ENCODE results near the gene SEPTIN6.
A peak's percentile ranks its signal among the peaks of the same experiment; 100 is the strongest.
"Not testable (repeated sequence)": the region's sequence is repeated elsewhere in the genome, so short reads cannot be mapped to it uniquely, and the experiment has no call there.

Gene SEPTIN6

DNA sequence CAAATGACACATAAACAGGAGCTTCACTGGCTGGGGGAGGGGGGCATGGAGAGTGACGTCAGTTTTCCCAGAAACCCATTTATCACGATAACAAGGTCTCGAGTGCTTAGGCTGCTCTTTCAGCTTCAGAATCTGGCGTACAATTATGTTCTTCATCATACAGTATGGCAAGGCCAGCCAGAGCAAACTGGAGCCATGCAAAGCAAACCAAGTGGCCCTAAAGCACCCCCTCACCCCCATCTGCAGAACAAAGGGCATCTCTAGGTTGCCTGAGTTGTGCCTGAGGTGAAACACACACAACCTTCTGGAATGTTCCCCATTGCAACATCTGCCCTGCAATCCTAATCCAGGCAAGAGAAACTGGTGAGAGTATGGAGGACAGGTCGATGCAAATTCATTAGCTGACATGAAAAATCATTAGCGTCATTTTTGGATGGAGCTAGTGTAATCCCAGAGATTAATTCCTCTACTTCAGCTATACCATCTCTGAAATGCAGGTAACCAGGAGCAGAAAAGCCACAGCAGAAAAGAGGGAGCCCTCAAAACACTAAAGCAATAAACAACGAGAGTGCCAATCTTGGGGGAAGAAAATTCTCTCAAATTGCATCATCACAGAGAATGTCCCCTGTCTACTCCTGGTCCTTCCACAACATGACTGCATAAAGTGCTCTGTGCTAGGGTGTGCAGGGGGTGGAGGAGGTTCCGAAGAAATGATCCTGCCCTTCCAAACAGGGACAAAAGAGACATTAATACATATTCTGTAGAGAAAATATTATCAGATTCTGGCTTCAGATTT, 1.8 kb downstream of the SEPTIN6 start:
- peak; percentile 64 for DNase-seq

DNA sequence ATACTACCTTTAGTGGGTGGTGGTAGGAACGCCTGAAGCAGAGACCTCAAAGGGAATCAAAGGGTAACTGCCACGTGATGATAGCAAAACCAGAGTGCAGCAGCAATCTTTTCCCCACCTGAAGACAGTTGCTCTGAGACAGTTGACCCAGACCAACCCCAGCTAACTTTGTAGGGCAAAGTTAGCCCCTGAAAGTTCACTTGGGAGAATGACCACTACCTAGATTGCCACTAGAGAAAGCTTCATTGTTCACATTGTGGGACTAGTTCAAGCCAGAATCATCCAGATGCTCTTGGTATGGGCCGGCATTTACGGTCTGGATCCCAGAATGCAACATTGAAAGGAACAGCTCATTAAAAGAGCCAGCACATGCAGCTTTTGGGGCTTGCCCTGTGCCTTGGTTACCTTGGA, 4.1 kb downstream of the SEPTIN6 start:
- DNase-seq = no peak

DNA sequence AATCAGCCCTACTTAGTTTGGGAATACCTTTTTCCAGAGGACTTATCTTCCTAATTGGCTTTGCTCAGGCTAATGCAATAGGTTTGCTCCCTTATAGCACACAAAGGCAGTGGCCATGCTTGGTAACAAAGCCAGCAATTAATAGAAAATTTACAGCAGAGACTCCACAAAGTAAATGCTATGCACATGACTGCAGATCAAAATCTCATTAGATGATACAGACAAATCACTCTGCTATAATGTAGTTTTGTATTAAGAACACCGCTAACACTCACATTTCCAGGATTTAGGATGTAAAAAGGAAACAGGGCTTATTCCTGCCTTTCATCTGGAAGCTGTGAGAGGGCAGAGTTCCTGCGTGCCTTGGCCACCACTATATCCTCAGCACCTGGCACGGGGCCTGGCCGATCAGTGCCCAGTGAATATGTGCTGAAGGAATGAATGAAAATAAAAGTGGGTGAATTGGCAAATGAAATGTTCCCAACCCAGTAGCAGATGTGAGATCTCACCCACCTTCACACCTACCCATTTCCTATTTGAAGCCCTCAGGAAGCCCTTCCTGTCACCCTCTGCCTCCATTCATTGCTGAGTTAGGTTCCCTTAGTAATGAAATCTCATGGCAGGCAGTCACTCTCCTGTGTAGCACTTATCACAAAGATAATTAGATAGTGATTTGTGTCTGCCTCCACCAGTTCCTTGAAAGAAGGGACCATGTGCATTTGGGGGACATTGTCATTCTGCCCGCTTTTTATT, 5.1 kb downstream of the SEPTIN6 start:
- no peak for DNase-seq

DNA sequence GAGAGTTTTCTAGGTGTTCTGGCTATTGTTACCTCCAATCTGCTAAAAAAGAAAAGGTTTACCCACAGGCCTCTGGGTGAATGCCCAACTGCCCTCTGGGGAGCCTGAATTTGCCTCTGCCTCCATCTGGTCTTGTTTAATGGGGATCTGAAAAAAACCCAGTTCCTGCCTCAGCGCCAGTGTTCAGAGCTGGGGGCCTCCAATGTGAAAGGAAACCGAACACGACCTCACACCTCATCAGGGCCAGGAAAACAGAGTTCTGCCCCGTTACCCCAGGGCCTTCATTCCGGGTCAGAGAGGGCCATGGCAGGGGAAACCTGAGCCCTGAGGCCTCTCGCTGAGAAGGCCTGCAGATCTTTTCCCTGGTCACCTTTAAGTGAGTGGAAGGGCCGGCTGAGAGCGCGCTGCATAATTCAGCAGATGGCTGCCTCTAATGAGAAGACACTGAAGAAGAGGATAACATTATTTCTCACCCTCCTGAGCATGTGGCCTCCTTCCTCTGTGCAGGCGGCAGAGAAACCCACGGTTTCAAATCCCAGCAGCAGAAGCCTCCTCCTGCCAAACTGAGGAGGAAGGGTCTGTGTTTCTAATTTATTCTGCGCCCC, 6.8 kb downstream of the SEPTIN6 start:
- DNase-seq = no peak

DNA sequence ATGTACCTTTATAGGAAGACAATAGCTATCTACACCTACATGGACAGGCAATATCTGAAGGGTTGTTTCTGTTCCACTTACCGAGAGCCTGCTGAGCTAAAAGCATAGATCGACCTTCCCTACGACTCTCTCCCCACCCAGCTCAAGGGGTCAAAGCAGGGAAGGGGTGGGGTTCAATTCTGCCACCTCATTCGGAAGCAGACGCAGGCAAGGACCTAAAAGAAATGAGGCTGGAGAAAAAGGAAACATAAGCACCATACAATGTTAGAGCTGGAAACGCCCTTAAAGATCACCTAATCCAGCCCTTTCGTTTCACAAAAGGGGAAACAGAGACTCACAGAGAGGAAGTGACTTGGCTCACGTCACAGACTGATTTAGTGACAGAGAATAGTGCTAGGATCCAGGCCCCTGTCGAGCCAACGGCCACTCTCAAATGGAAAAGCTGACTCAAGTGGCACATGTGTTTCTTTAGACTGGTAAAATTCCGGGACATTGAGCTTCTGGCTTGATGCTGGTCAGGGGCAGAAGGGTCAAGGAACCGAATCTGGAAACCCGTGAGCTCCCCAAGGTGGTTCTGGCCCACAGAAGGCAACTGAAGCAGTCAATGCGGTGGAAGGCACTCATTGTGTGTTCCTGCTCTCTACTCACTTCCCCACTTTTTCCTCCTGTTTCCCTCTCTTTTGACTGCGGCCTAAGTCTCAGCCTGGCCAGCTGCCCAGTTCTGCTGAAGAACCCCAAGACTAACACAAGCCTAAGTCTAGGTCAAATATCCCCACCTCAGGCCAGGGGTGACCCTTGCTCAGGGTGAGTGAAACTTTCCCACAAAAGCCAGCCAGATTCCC, 7.5 kb downstream of the SEPTIN6 start:
- DNase-seq = no peak

DNA sequence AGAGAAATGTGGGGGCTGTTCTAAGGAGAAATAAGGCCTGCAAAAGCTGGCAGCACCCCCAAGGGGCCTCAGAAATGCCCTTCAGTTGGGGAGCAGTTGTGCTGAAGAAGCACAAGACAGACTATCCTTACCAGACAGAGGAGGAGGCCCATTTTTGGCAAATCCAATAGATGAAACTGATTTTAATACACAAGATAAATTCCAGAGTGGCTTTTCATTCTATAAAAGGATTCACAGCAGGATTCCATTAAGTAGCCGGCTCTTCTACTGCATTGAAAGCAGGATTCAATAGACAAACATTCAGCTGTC, 8.1 kb downstream of the SEPTIN6 start:
- no peak for DNase-seq

DNA sequence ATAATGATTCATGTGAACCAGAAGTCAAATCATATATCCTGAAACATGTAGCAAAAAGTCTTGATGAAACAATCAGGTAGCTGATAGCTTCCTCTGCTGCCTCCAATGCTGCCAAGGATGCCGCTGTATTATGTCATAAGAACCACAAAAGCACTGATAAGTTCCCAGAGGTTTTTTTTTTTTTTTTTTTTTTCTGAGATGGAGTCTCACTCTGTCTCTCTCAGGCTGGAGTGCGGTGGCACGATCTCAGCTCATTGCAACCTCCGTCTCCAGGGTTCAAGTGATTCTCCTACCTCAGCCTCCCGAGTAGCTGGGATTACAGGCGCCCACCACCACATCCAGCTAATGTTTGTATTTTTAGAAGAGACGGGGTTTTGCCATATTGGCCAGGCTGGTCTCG, 8.7 kb downstream of the SEPTIN6 start:
- DNase-seq = not testable (repeated sequence)

DNA sequence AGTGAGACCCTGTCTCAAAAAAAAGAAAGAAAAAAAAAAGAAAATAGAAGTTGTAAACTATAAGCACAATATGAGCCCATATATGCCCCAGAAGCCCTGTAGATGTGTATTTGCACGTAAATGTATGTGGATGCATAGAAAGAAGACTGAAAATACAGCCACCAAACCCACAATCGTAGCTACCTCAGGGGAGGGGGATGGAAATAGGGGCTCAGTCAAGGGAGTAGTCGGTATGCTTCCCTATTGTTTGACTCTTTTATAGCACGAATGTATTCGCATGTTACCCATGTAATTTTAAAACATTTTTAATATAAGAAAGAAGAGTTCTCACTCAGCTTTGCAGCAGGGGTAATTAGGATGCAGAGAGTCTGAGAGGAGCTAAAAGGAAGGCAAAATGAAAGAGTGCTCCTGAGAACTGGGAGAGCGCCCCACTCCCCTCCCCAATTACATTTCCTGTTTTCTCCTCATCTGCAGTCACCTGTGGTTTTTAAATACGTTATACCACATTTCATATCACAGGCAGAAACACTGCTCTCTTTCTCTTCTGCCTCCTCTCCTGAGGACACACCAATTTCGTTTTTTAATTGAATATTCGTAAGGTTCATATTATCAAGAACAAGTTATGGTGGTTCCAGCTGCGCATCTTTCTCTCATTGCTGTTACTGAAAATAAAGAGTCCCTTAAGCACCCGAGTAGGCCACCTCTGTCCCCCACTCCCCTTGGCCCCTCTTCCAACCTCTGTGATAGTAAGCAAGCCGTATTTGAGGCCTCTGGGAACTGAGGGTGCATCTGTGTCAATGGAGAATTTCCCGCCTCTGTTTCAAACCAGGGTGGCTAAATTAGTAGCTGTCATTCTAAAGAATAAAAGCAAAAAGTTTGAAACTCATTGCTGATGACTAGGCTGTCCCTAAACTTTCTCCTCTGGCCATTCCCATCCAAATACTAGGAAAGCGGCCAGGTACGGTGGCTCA, 10.7 kb downstream of the SEPTIN6 start:
- DNase-seq = no peak

DNA sequence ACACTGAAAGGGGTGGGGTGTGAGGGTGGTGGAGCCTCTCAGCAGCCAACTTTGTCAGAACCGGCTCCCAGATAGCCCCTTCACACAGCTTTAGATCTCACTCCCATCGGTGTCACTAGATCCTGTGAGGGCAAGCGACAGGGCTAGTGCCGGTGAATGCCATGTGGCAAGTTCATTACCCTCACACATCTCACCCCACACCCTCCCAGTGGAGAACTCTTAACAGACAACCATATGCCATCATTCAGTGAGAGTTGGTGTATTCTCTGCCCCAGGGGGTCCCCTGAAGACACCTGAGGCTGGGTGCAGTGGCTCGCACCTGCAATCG, 15.3 kb downstream of the SEPTIN6 start:
- DNase-seq = no peak

DNA sequence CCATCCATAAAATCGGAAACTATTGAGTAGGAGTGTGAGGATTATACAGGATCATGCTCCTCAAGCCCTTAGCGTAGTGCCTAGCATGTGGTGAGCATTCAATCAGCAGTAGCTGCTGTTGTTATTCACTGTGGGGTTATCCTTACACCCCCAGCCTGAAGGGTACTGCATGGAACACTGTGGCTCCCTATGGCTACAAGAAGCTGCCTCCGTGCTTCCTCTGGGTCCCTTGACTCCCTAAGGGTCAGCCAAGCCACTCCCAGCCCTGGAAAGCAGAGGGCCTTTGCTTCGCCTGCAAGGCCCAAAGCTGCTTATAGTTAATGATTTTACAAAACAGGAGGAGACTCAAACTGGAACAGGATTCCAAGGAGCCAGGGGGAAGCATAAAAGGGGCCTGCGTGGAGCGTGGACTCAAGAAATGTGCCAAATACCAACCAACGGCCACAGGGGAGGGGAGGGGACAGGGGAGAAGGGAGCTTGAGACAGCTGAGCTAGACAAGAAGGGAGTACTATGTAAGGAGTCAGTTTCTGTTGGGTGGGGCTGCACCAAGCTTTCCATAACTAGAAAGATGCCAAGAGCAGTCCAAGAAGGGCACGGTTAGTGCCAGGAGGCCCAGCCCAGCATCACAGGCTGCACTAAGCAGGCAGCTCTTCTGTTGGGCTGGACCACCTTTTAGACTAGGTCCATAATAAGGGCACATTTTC, 15.9 kb downstream of the SEPTIN6 start:
- DNase-seq = no peak

DNA sequence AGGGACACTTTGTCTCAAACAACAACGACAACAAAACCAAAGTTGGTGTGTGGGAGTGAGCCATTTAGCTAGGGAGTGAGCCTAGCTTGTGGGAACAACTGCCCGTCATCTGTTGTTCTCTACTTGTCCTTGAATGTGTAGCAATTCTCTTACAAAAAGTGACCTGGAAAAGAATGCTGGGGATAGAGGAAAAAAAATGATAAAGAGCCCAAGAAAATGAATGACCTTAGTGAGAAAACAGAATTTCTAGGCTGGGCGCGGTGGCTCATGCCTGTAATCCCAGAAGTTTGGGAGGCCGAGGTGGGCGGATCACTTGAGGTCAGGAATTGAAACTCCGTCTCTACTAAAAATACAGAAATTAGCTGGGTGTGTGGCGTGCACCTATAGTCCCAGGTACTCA, 19.6 kb downstream of the SEPTIN6 start:
- DNase-seq = no peak

DNA sequence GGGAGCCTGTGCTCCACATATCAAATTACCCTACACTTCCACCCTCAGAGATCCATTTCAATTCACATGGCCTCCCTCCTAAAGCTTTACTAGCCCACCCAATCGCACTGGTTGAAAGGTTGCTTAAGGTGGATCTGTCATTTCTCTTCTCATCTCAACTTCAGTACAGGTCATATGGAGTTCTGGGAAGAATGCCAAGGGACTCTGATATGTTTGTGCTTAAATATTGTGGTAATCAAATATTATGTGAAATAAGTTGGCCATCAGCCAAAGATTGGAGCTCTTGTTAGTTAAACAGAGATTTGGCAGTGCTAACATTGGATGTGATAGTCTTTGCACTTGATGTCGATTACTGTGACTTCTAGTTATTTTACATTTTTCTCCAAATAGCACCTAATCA, 20.5 kb downstream of the SEPTIN6 start:
- peak; percentile 92 for DNase-seq

DNA sequence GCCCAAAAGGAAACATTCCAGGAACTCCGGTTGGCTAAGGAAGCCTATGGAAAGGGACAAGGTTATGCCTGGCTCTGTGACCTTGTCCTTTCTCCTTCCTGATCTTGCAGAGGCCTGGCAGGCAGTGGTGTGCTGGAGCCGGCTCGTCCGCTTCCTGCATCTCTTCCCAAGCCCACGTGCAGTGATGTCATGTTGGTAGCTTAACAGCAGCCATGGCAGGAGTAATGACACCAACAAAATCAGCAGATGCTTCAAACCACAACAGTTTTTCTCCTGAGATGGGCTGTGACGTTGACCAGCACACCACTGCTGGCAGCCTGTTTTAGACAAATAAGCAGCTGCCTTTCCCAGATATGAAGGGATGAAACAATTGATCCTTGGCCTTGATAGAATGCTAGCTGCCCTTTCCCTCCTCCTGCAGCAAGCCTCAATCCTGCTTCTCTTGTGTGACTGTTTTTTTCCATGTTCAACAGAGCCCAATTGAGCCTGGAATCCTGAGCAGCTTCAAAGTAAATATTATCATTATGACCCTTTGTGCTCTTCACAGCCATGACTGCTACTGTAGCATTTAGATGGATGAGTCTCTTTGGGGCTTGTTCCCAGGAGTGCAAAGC, 23.4 kb downstream of the SEPTIN6 start:
- DNase-seq = peak; percentile 63

DNA sequence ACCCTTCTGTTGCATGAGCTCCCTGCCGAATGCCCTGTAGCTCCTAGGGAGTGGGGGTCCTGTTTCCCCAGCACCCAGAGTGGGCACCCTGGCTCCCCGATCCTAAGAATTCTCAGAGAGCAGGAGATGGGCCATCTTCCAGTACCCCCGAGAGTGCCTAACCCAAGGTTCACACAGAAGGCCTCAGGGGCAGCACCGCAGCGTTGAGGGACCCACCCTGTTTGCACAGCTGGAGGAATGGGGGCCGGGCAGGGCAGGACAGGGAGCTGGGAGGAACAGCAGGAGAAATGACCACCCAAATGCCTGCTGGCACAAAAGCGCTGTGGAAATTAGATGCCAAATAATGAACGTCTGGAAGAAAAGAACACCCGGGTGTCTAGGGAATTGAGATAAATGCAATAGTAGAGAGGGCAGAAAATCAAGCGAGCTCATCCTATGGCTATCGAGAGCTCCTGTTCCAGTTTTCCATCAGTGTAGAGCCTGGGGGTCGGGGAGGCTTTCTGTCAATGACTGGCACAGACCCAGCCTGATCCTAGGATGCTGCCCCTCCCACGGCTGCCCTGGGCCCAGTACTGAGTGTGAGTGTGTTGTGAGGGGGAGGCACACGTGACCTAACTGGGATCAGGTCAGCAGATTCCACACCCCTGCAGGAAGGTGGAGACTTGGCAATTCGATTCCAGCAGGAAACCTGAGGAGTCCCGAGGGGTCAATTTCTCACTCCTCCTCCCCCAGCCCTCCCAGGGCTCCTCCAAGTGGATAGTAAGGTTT, 25.7 kb downstream of the SEPTIN6 start:
- no peak for DNase-seq

DNA sequence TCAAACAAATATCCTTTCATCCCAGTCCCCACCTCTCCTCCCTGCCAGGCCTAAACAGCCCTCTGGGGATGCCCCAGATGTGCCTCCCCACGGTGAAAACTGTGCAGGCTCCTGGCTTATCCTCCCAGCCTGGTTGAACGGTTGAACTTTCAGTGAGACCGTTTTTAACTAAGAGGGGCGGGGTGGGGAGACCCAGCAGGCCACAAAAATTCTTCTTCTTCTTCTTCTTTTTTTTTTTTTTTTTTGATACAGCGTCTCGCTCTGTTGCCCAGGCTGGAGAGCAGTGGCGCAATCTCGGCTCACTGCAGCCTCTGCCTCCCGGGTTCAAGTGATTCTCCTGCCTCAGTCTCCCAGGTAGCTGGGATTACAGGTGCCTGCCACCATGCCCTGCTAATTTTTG, 28.1 kb downstream of the SEPTIN6 start:
- not testable (repeated sequence) for DNase-seq

DNA sequence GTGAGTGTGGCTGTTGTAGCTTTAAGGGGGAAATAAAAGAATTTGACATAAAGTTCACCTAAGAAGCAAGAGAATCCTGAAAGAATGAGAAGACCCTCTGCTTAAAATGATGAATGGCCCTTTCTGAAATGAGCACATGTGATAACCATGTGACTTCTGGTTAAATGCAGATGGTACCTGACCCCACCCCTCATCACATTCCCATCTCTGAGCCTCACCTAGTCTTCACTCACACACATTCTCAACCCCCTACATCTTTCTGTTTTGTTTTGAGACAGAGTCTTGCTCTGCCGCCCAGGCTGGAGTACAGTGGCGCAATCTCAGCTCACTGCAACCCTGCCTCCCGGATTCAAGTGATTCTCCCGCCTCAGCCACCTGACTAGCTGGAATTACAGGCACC, 31.5 kb downstream of the SEPTIN6 start:
- no peak for DNase-seq

DNA sequence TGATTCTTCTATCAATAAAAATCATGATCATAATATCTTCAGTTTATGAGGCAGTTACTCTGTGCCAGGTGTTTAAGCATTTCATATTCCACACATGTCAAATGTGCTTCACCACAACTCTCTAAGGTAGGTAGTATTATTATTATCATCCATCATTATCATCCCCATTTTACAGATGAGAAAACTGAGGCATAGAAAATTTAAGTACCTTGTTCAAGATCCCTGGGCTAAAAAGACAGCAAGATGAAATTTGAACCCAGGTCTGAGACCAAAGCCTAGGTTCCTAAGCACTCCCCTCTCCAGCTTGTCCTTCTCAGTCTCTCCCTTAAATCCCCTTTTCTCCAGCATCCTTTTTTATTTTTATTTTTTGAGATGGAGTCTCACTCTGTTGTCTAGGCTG, 33.4 kb downstream of the SEPTIN6 start:
- no peak for DNase-seq

DNA sequence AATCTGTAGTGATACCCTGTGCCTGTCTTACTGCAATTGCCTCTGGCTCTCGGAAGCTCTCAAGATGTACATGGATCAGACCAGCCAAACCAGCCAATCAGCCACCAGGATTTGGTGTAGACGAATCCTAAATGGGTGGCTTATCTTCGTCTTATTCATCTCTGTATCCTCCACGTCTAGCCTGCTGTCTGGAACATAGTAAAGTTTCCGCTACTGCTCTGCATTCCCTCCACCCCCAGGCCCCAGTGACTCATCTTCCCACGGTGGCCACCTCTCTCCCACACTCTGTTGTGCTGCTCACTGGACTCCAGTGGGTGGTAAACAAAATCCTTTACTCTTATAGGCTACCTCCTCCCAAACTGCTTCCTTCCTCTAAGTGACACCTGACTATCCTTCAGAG, 37.8 kb downstream of the SEPTIN6 start:
- no peak for DNase-seq

DNA sequence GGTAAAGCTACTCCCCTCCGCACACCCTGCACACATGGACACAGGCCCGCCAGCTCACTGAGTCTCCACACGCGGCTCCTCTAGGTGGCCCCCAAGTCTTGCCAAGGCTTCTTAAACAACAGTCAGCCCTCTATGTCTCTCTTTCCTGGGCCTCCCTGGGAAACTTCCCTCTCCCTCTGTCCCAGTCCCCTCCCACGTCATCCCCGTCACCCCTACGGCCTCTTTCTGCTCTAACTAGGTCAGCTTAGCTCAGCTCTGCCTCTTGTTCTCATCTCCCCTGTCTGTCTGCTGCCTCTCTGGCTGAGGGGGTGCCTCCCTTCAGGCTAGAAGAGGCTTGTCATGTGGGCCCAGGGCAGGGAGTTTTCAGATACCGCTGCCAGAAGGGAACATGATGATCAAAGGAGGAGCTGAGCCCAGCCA, 38.8 kb downstream of the SEPTIN6 start:
- no peak for DNase-seq

DNA sequence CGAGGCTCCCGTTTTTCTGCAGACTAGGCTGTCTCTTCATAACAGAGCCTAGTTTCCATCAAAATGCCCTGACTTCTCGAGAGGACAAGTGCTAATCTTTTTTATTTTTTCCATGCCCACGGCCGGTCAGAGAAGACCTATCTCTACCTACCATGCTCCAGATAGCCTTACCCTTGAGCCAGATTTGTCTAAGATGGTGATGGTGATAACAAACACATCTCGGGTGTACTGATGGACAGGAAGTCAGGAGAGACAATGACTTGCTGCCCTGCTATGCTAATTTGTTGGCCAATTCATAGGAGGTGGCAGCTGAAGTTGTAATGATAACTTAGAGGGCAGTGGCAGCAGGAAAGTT, 44.6 kb downstream of the SEPTIN6 start:
- DNase-seq = no peak
